Caco-2 (cell line): ENCODE data around the gene ANKRD60. TPM values are rescaled to one million over a fixed set of nuclear protein-coding genes. Genes with fewer than 3 reads are reported as not detected.

Source experiments
- BruUV-seq: library from RNA; stranded (reverse); fragments of 400-500 nt; replicated peaks from 2 replicates; lab custom pipeline; 2021; lab: Mats Ljungman, UMichigan
- CTCF ChIA-PET: fragments of 300-600 bp; sonication (Branson Sonifier 250); formaldehyde crosslinking; loops from one replicate; lab custom pipeline; 2022; ENCODE audit warnings: antibody characterized with exemption; lab: Charles Lee
- POLR2A ChIA-PET: fragments of 300-600 bp; sonication (Branson Sonifier 250); formaldehyde crosslinking; loops from one replicate; lab custom pipeline; 2022; ENCODE audit warnings: antibody characterized with exemption; lab: Charles Lee
- DNase-seq, 2 experiments: peaks; one replicate each; pipeline versions ENCODE4 v3.0.0 to v3.0.0-alpha.2; 2020 to 2022
- H3K27me3 ChIP-seq: replicated peaks from 2 replicates; pipeline ENCODE4 v1.6.0; 2011; ENCODE audit warnings: low read length; ENCODE audit not compliant: control insufficient read depth, insufficient read depth
- H3K36me3 ChIP-seq: 2 replicates; pipeline ENCODE4 v1.5.1; 2011; ENCODE audit warnings: low read length; ENCODE audit not compliant: control insufficient read depth, insufficient read depth
- H3K4me1 ChIP-seq: fragments of 250-450 bp; sonication (Bioruptor Pico); 2 replicates; pipeline ENCODE4 v1.5.1; 2020; ENCODE audit warnings: mild to moderate bottlenecking
- H3K4me3 ChIP-seq: 2 replicates; pipeline ENCODE4 v1.5.1; 2011; ENCODE audit warnings: low read depth, mild to moderate bottlenecking, control low read depth, low read length
- H3K9me3 ChIP-seq: fragments of 250-450 bp; sonication (Bioruptor Pico); 2 replicates; pipeline ENCODE4 v1.5.1; 2020; ENCODE audit warnings: mild to moderate bottlenecking, moderate library complexity
- H3K27ac Mint-ChIP-seq: one replicate; pipeline ENCODE4 v1.8.0; 2022; ENCODE audit warnings: mixed read lengths; ENCODE audit not compliant: unreplicated experiment
- H3K27me3 Mint-ChIP-seq: one replicate; pipeline ENCODE4 v1.8.0; 2022; ENCODE audit warnings: mixed read lengths; ENCODE audit not compliant: insufficient read depth, unreplicated experiment
- H3K36me3 Mint-ChIP-seq: one replicate; pipeline ENCODE4 v1.8.0; 2022; ENCODE audit warnings: mild to moderate bottlenecking, mixed read lengths; ENCODE audit not compliant: insufficient read depth, unreplicated experiment
- H3K4me1 Mint-ChIP-seq: one replicate; pipeline ENCODE4 v1.8.0; 2022; ENCODE audit warnings: low read depth, mixed read lengths; ENCODE audit not compliant: unreplicated experiment
- H3K4me3 Mint-ChIP-seq: one replicate; pipeline ENCODE4 v1.8.0; 2022; ENCODE audit warnings: mild to moderate bottlenecking, moderate library complexity, mixed read lengths; ENCODE audit not compliant: unreplicated experiment
- H3K9me3 Mint-ChIP-seq: one replicate; pipeline ENCODE4 v1.8.0; 2022; ENCODE audit warnings: mixed read lengths; ENCODE audit not compliant: unreplicated experiment
- CTCF ChIP-seq, 2 experiments: fragments of 200-600 bp in 1 of 2; IDR thresholded peaks; 1 replicate in 1 of 2; 2 replicates in 1 of 2; pipeline versions ENCODE4 v1.5.1 to v1.8.0; 2011 to 2022; ENCODE audit warnings: antibody characterized with exemption in 1 of 2, control low read depth in 1 of 2, inconsistent platforms in 1 of 2, low read depth in 1 of 2, low read length in 1 of 2, mild to moderate bottlenecking in 1 of 2, moderate library complexity in 1 of 2; ENCODE audit not compliant: insufficient read depth in 1 of 2, severe bottlenecking in 1 of 2, unreplicated experiment in 1 of 2
- intact Hi-C: fragments of 100-400 bp; cut with micrococcal nuclease; formaldehyde crosslinking; loops from one replicate; pipeline ENCODE4 v1.10.0; 2022; ENCODE audit not compliant: unreplicated experiment
- total RNA-seq: library from RNA; stranded (reverse); gene quantifications from 2 replicates; pipeline ENCODE4 v1.2.3, GENCODE V29; 2022

Gene ANKRD60
- total RNA-seq, 1 experiment from 2014 or later = not detected

GRCh38 chr20:58224097-58224496 is 4.4 kb downstream of the ANKRD60 start:
- H3K4me1 Mint-ChIP-seq = no peaks in the 10 kb centered on the region
- Histone ChIP-seq H3K4me3 (no peak overlapping the region), H3K36me3 (no peaks in the 10 kb centered on the region), H3K9me3 (peaks cover 12% of the 10 kb centered on the region), H3K4me1 (peaks cover 4% of the 10 kb centered on the region; the same call in 1 of the 2 replicates), H3K27me3 (peaks cover 9% of the 10 kb centered on the region)
- BruUV-seq = no TSS peak
- ChIA-PET POLR2A (no interaction called here), CTCF (interaction anchor here (0.7 kb wide), 1 partner anchor 279 kb away, joined by 5 read pairs; no protein-coding TSS in a partner anchor)
- H3K9me3 Mint-ChIP-seq = peaks cover 16% of the 10 kb centered on the region
- peaks cover 5% of the 10 kb centered on the region for H3K36me3 Mint-ChIP-seq
- intact Hi-C loops = no loop called here
- no peak for DNase-seq
- TF ChIP-seq CTCF (IDR thresholded peaks at IDR 0.05; ENCODE audit: insufficient read depth in 1 of 2, low read depth in 1 of 2, low read length in 1 of 2, severe bottlenecking in 1 of 2, unreplicated experiment in 1 of 2) = no peak
- H3K4me3 Mint-ChIP-seq = no peak overlapping the region
- peaks cover 55% of the 10 kb centered on the region for H3K27me3 Mint-ChIP-seq
- no peak overlapping the region for H3K27ac Mint-ChIP-seq

- TF ChIP-seq CTCF (IDR thresholded peaks at IDR 0.05; ENCODE audit: insufficient read depth in 1 of 2, low read depth in 1 of 2, low read length in 1 of 2, severe bottlenecking in 1 of 2, unreplicated experiment in 1 of 2) = no peak
- ChIA-PET CTCF (no interaction called here), POLR2A (no interaction called here)
- intact Hi-C loops = no loop called here
- Histone ChIP-seq H3K4me1 (peaks cover 4% of the 10 kb centered on the region; the same call in 1 of the 2 replicates), H3K27me3 (peaks cover 9% of the 10 kb centered on the region), H3K36me3 (no peaks in the 10 kb centered on the region), H3K9me3 (peaks cover 19% of the 10 kb centered on the region), H3K4me3 (no peak overlapping the region)
- no peaks in the 10 kb centered on the region for H3K4me1 Mint-ChIP-seq
- peak in 1 of 2 experiments; percentile 26 for DNase-seq
- peaks cover 23% of the 10 kb centered on the region for H3K9me3 Mint-ChIP-seq
- no peak overlapping the region for H3K4me3 Mint-ChIP-seq
- no peaks in the 10 kb centered on the region for H3K36me3 Mint-ChIP-seq
- peaks cover 53% of the 10 kb centered on the region for H3K27me3 Mint-ChIP-seq
- no peak overlapping the region for H3K27ac Mint-ChIP-seq
- BruUV-seq = no TSS peak
Observed at GRCh38 chr20:58223358-58223941, 5.0 kb downstream of the ANKRD60 start.

GRCh38 chr20:58222446-58222845 is 6.0 kb downstream of the ANKRD60 start:
- no peak for TF ChIP-seq CTCF (IDR thresholded peaks at IDR 0.05; ENCODE audit: insufficient read depth in 1 of 2, low read depth in 1 of 2, low read length in 1 of 2, severe bottlenecking in 1 of 2, unreplicated experiment in 1 of 2)
- CTCF ChIA-PET = no interaction called here
- no TSS peak for BruUV-seq

More at GRCh38 chr20:58222446-58222845, 6.0 kb downstream of the ANKRD60 start:
- Histone ChIP-seq H3K4me1 (peaks cover 4% of the 10 kb centered on the region; the same call in 1 of the 2 replicates), H3K9me3 (peaks cover 23% of the 10 kb centered on the region), H3K4me3 (no peak overlapping the region), H3K36me3 (no peaks in the 10 kb centered on the region), H3K27me3 (peaks cover 5% of the 10 kb centered on the region)
- no peaks in the 10 kb centered on the region for H3K4me1 Mint-ChIP-seq
- H3K27me3 Mint-ChIP-seq = peaks cover 49% of the 10 kb centered on the region
- no peaks in the 10 kb centered on the region for H3K36me3 Mint-ChIP-seq
- peak in 1 of 2 experiments; percentile 21 for DNase-seq
- intact Hi-C loops = no loop called here
- H3K4me3 Mint-ChIP-seq = no peak overlapping the region
- no peak overlapping the region for H3K27ac Mint-ChIP-seq
- POLR2A ChIA-PET = no interaction called here
- peaks cover 23% of the 10 kb centered on the region for H3K9me3 Mint-ChIP-seq
